Gastrocnemius medialis (tissue), 4 donors: ENCODE data around the gene ZFP64. TPM values are rescaled to one million over a fixed set of nuclear protein-coding genes. Genes with fewer than 3 reads are reported as not detected.

ENCODE experiments used
- ATAC-seq, 2 donors: fragments of 150-250 bp; one replicate each; pipeline ENCODE4 v1.9.1; 2016
- DNase-seq, 2 donors: peaks; one replicate each; pipeline ENCODE4 v3.0.0-alpha.2; 2019
- H3K27ac ChIP-seq, 4 donors: fragments of 200-600 bp; sonication (generic); 1 replicate in 1 of 4; 2 replicates in 3 of 4; pipeline ENCODE4 v1.5.1; 2016 to 2018; ENCODE audit warnings: mild to moderate bottlenecking in 2 of 4, moderate library complexity in 1 of 4
- H3K27me3 ChIP-seq, 3 donors: fragments of 200-600 bp; sonication (generic) in 2 of 3; 1 replicate in 1 of 3; 2 replicates in 2 of 3; pipeline versions ENCODE4 v1.5.1 to v1.6.0; 2016 to 2019; ENCODE audit warnings: mild to moderate bottlenecking in 1 of 3, moderate library complexity in 1 of 3
- H3K36me3 ChIP-seq, 2 donors: fragments of 200-600 bp; sonication (generic) in 1 of 2; one replicate each; pipeline ENCODE4 v1.5.1; 2017 to 2018
- H3K4me1 ChIP-seq, 2 donors: fragments of 200-600 bp; sonication (generic) in 1 of 2; one replicate each; pipeline ENCODE4 v1.5.1; 2016 to 2017; ENCODE audit warnings: mild to moderate bottlenecking in 2 of 2
- H3K4me3 ChIP-seq, 4 donors: fragments of 200-600 bp; sonication (generic) in 3 of 4; 1 replicate in 1 of 4; 2 replicates in 3 of 4; pipeline ENCODE4 v1.5.1; 2016 to 2019; ENCODE audit warnings: mild to moderate bottlenecking in 2 of 4
- H3K9me3 ChIP-seq, 3 donors: fragments of 200-600 bp; sonication (generic) in 2 of 3; 1 replicate in 1 of 3; 2 replicates in 2 of 3; pipeline ENCODE4 v1.5.1; 2016 to 2019
- POLR2A ChIP-seq, 2 donors: fragments of 450-650 bp; IDR thresholded peaks; one replicate each; pipeline ENCODE4 v1.6.1; 2017; ENCODE audit warnings: antibody characterized with exemption in 2 of 2, mild to moderate bottlenecking in 2 of 2, moderate library complexity in 2 of 2
- in situ Hi-C, 4 donors: fragments of 200-750 bp; cut with MboI; loops; one replicate each; pipeline versions ENCODE4 v1.15.0 to v1.8.0; 2017; ENCODE audit warnings: low sequenced_read_pairs in 4 of 4
- intact Hi-C: fragments of 100-400 bp; cut with DNase I; formaldehyde crosslinking; loops from one replicate; pipeline ENCODE4 v1.15.1; 2023; ENCODE audit warnings: low total_unique reads
- total RNA-seq, 4 donors: library from RNA; depleted of rRNA; stranded (reverse); fragments of >200 nt; gene quantifications; one replicate each; pipeline versions ENCODE4 v1.1.0 to v1.2.3, GENCODE V29; 2016
- TF ChIP-seq, protein P1 (sequence below), 5 experiments: fragments of 450-650 bp in 3 of 5; fragments of 200-600 bp in 2 of 5; sonication (generic) in 2 of 5; IDR thresholded peaks in 4 of 5; conservative IDR thresholded peaks in 1 of 5; 1 replicate in 4 of 5; 2 replicates in 1 of 5; pipeline ENCODE4 v1.5.1; 2016 to 2019; ENCODE audit warnings: antibody characterized with exemption in 5 of 5, mild to moderate bottlenecking in 3 of 5, moderate library complexity in 3 of 5

ZFP64 gene
- total RNA-seq, 4 donors from 2014 or later: 3.3 to 8.0 (median 3.9) TPM

DNA sequence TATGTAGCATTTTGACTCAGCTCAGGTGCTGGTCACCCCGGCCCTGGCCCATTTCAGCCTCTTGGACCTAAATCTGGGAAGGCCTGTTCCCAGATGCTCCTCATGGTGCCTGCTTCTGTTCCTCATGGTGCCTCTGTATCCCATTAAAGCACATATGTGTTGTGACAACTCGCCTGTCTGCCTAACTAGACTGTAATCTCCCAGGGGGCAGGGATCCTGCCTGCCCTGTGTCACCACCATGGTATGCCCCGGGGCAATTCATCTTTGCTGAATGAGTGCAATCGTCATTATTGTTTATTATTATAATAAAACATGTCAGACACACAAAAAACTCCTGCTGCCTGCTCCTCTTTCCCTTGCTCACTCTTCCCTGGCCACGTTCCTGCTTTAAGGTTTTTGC, 62.0 kb downstream of the ZFP64 start:
- DNase-seq (no peak), ATAC-seq (no peak)
- in situ Hi-C loops (no loop called here), intact Hi-C loops (loop anchor here (2.0 kb wide), 1 partner anchor 21 kb away; no protein-coding TSS in a partner anchor)
- Histone ChIP-seq H3K4me3 (no peak overlapping the region), H3K27me3 (no peaks in the 10 kb centered on the region), H3K4me1 (no peaks in the 10 kb centered on the region), H3K9me3 (no peaks in the 10 kb centered on the region), H3K27ac (no peak overlapping the region), H3K36me3 (no peaks in the 10 kb centered on the region)
- TF ChIP-seq, protein P1, sequence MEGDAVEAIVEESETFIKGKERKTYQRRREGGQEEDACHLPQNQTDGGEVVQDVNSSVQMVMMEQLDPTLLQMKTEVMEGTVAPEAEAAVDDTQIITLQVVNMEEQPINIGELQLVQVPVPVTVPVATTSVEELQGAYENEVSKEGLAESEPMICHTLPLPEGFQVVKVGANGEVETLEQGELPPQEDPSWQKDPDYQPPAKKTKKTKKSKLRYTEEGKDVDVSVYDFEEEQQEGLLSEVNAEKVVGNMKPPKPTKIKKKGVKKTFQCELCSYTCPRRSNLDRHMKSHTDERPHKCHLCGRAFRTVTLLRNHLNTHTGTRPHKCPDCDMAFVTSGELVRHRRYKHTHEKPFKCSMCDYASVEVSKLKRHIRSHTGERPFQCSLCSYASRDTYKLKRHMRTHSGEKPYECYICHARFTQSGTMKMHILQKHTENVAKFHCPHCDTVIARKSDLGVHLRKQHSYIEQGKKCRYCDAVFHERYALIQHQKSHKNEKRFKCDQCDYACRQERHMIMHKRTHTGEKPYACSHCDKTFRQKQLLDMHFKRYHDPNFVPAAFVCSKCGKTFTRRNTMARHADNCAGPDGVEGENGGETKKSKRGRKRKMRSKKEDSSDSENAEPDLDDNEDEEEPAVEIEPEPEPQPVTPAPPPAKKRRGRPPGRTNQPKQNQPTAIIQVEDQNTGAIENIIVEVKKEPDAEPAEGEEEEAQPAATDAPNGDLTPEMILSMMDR (IDR thresholded peaks at IDR 0.05 in 4 of 5, conservative IDR thresholded peaks at IDR 0.05 in 1 of 5): no peak
- TF ChIP-seq POLR2A (IDR thresholded peaks at IDR 0.05): no peak

DNA sequence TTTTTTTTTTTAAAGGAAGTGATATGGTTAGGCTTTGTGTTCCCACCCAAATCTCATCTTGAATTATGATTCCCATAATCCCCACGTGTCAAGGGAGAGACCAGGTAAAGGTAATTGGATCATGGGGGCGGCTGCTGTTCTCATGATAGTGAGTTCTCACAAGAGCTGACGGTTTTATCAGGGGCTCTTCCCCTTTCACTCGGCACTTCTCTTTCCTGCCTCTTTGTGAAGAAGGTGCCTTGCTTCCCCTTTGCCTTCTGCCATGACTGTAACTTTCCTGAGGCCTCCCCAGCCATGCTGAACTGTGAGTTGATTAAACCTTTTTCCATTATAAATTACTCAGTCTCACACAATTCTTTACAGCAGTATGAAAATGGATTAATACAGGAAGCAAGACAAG, 64.3 kb downstream of the ZFP64 start:
- Histone ChIP-seq H3K9me3 (no peaks in the 10 kb centered on the region), H3K27ac (no peak overlapping the region), H3K4me3 (no peak overlapping the region), H3K27me3 (no peaks in the 10 kb centered on the region), H3K36me3 (no peaks in the 10 kb centered on the region), H3K4me1 (no peaks in the 10 kb centered on the region)
- intact Hi-C loops: no loop called here
- in situ Hi-C loops: no loop called here
- ATAC-seq (no peak), DNase-seq (no peak)
- TF ChIP-seq, protein P1 (IDR thresholded peaks at IDR 0.05 in 4 of 5, conservative IDR thresholded peaks at IDR 0.05 in 1 of 5): no peak
- TF ChIP-seq POLR2A (IDR thresholded peaks at IDR 0.05): no peak

DNA sequence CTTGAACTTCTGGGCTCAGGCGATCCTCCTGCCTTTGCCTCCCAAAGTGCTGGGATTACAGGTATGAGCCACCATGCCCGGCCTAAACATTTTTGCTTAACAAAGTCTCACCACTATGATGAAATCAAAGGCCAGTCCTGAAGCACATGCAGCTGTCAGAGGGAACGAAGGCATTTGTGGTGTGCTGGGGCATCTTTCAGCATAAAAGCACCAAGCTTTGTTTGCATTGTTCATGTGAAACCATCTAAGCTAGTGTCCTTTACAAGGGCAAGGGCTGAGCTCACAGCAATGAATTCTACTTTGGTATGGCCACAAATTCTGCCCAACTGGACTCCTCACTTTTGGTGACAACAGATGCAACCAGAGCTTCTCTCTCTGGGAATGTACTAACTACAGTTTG, 66.8 kb downstream of the ZFP64 start:
- intact Hi-C loops (no loop called here), in situ Hi-C loops (no loop called here)
- ATAC-seq (no peak), DNase-seq (no peak)
- Histone ChIP-seq H3K4me3 (no peak overlapping the region), H3K36me3 (no peaks in the 10 kb centered on the region), H3K27ac (no peak overlapping the region), H3K27me3 (no peaks in the 10 kb centered on the region), H3K4me1 (no peaks in the 10 kb centered on the region), H3K9me3 (no peaks in the 10 kb centered on the region)
- TF ChIP-seq, protein P1 (IDR thresholded peaks at IDR 0.05 in 4 of 5, conservative IDR thresholded peaks at IDR 0.05 in 1 of 5): no peak
- no peak for TF ChIP-seq POLR2A (IDR thresholded peaks at IDR 0.05)

DNA sequence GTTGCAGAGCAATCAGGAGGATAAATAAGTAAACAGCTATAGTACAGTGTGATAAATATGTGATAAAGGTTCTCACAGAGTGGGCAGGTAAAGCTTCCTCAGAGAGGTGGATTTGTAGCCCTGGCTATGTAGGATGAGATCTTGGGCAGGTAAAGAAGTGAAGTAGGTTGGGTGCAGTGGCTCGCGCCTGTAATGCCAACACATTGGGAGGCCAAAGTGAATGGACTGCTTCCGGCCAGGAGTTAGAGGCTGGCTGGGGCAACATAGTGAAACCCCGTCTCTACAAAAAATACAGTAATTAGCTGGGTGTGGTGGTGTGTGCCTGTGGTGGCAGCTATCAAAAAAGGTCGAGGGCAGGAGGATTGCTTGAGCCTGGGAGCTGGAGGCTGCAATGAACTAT, 72.9 kb downstream of the ZFP64 start:
- in situ Hi-C loops: no loop called here
- Histone ChIP-seq H3K36me3 (peaks cover 0 to 9% of the 10 kb centered on the region in 2 donors), H3K4me3 (no peak overlapping the region), H3K4me1 (no peaks in the 10 kb centered on the region), H3K9me3 (no peaks in the 10 kb centered on the region), H3K27ac (no peak overlapping the region), H3K27me3 (no peaks in the 10 kb centered on the region)
- ATAC-seq: no peak
- DNase-seq: no peak
- TF ChIP-seq POLR2A (IDR thresholded peaks at IDR 0.05): no peak
- TF ChIP-seq, protein P1 (IDR thresholded peaks at IDR 0.05 in 4 of 5, conservative IDR thresholded peaks at IDR 0.05 in 1 of 5): no peak
- intact Hi-C loops: no loop called here

DNA sequence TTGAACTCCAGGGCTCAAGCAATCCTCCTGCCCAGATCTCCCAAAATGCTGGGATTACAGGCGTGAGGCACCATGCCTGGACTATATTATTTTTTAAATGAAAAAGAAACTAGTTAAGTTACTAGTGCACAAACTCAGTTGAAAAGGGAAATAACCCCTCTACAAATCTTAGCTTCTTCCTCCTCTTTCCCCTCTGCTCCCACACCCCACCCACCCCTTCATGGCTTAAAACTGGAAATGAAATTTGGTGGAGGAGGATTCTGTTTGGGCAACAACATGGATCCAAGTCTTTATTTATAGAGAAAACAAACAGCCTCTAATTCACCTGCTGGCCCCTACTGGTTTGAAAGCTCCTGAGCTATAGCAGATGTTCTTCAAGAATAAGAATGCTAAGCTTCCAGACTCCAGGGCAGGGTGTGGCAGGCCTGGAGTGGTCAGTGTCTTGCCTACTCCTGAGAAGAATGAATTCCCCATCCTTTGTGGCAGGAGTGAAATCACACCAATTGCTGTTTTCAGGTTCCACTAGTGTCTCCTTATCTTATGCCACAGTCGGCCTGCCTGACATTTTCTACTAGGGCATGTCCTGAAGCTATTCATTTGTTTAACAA, 73.5 kb downstream of the ZFP64 start:
- DNase-seq (no peak), ATAC-seq (no peak)
- no peak overlapping the region for H3K4me3 ChIP-seq
- no peaks in the 10 kb centered on the region for H3K4me1 ChIP-seq
- in situ Hi-C loops (no loop called here), intact Hi-C loops (no loop called here)
- H3K9me3 ChIP-seq: no peaks in the 10 kb centered on the region
- no peak overlapping the region for H3K27ac ChIP-seq
- peaks cover 0 to 9% of the 10 kb centered on the region in 2 donors for H3K36me3 ChIP-seq
- H3K27me3 ChIP-seq: no peaks in the 10 kb centered on the region
- TF ChIP-seq, protein P1 (IDR thresholded peaks at IDR 0.05 in 4 of 5, conservative IDR thresholded peaks at IDR 0.05 in 1 of 5): no peak
- TF ChIP-seq POLR2A (IDR thresholded peaks at IDR 0.05): no peak
